ENCODE measurements around the gene GNB2. TPM values are rescaled to one million over a fixed set of nuclear protein-coding genes. Genes with fewer than 3 reads are reported as not detected.

The GNB2 gene
- total and polyA plus RNA-seq, 2 of the 13 experiments (the other 11 are each of a cell fraction or from before 2014, with no cell fraction given) = 48.3 to 67.1 TPM

DNA sequence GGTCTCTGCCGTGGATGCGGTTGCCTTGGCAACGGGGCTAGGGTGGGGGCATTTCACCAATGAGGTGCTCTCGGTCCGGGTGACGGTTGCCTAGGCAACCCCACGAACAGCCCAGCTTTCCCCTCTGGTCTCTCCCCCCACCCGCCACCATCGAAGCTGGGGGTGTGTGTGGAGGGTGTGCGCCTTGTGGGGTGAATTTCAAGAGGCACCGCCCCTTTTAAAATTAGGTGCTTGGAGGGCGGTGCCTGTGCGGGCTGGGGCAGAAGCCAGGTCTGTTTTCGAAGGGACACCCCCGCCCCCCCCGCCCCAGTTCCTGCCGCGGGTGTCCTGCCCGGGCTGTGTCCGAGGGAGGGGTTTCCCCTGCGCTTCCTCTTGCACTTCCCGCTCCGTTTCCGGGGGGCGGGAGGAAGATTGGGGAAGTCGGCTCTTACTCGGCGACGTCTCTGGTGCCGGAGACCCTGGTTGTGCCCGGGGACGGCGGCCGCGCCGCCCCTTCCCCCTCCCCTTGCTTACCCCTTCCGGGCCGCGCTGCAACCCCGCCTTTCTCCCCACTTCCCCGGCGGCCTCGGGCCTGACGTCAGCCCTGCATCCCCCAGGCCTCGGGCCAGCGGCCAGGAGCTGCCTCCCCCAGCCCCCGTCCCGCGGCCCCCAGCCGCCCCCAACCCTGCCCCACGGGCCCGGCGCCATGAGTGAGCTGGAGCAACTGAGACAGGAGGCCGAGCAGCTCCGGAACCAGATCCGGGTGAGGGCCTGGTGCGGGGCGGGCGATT is 2.2 kb downstream of the GNB2 start:
- Histone ChIP-seq H3K36me3 (replicated peaks in 1 of 2; ENCODE audit: control insufficient read depth in 1 of 2, insufficient read depth in 2 of 2, low read length in 2 of 2) (peaks cover 14 to 26% of the 10 kb centered on the region in 2 experiments; a peak in 4 of 5 replicates), H3K9ac (ENCODE audit: insufficient read depth, low read depth, low read length) (no peak overlapping the region), H3K4me1 (ENCODE audit: insufficient read depth, low read length) (peaks cover 38% of the 10 kb centered on the region), H3K9me3 (ENCODE audit: low read length) (no peaks in the 10 kb centered on the region), H3K4me2 (ENCODE audit: low read depth, low read length) (no peak overlapping the region; the same call in 1 of the 2 replicates), H3K79me2 (ENCODE audit: insufficient read depth, low read length) (peaks cover 9% of the 10 kb centered on the region), H3K27ac (ENCODE audit: extremely low read length, insufficient read depth, low read length) (no peak overlapping the region), H4K20me1 (ENCODE audit: insufficient read depth, low read length) (peaks cover 8% of the 10 kb centered on the region; the same call in 1 of the 2 replicates), H2AFZ (ENCODE audit: low read length) (no peak overlapping the region), H3K4me3 (replicated peaks in 1 of 3; ENCODE audit: insufficient read depth in 1 of 3, low read depth in 2 of 3, low read length in 3 of 3) (peak overlapping the region; percentile 23 to 97 (median 96); a peak in 4 of 6 replicates), H3K27me3 (ENCODE audit: control insufficient read depth in 1 of 2, insufficient read depth in 2 of 2, low read length in 2 of 2) (peaks cover 0 to 4% of the 10 kb centered on the region in 2 experiments; a peak in 2 of 5 replicates)
- FAIRE-seq (no peak), DNase-seq (ENCODE audit: low spot score) (no peak), ATAC-seq (no peak)
- intact Hi-C loops (cut with micrococcal nuclease; ENCODE audit: unreplicated experiment) (loop anchor here (2.0 kb wide), 1 partner anchor 15 kb away; no protein-coding TSS in a partner anchor), in situ Hi-C loops (cut with HindIII; ENCODE audit: extremely low pct_ligation_motif_present, low pct_unique_long_range_greater_than_20kb) (no loop called here)
- no TSS peak for BruUV-seq (replicated peaks)
- WGBS (ENCODE audit: low lambda C conversion rate) = 93% methylated on average over 41 of the region's 59 CpGs
- CTCF ChIA-PET (ENCODE audit: low intra/inter-chr PET ratio, low total read pairs) = no interaction called here
- no peak for TF ChIP-seq ZNF143 (CRISPR knock-in tag; IDR thresholded peaks at IDR 0.05)
- no peak for TF ChIP-seq ZNF10 (CRISPR knock-in tag; IDR thresholded peaks at IDR 0.05; ENCODE audit: borderline replicate concordance, low read depth)
- peak; percentile 36 for TF ChIP-seq AGO2 (optimal IDR thresholded peaks at IDR 0.05; ENCODE audit: low read depth, low read length)
- TF ChIP-seq HNRNPL (IDR thresholded peaks at IDR 0.05; ENCODE audit: low read depth, low read length) = no peak
- no peak for TF ChIP-seq ZMYM4 (CRISPR knock-in tag; IDR thresholded peaks at IDR 0.05)
- no peak for TF ChIP-seq PCBP2 (optimal IDR thresholded peaks at IDR 0.05; ENCODE audit: low read depth, low read length, poor library complexity, severe bottlenecking)
- peak; percentile 51; the same call in 1 of the 2 replicates for TF ChIP-seq RFX3 (CRISPR knock-in tag; IDR thresholded peaks at IDR 0.05)
- no peak for TF ChIP-seq PAXIP1 (CRISPR knock-in tag; conservative IDR thresholded peaks at IDR 0.05)
- TF ChIP-seq ISX (CRISPR knock-in tag; conservative IDR thresholded peaks at IDR 0.05) = no peak
- POLR2A ChIA-PET = interaction anchor here (0.8 to 1.4 kb wide), 2 partner anchors 17 to 23 kb away, joined by 3 read pairs; no protein-coding TSS in a partner anchor
